Calu3 (cell line): ENCODE results near the gene C9orf50. TPM values are rescaled to one million over a fixed set of nuclear protein-coding genes. Genes with fewer than 3 reads are reported as not detected.

Experiments used
- BruUV-seq: library from RNA; stranded (reverse); fragments of 400-500 nt; replicated peaks from 2 replicates; lab custom pipeline; 2021; lab: Mats Ljungman, UMichigan
- CTCF ChIA-PET: fragments of 300-600 bp; sonication (Branson Sonifier 250); formaldehyde crosslinking; loops from one replicate; lab custom pipeline; 2022; ENCODE audit warnings: antibody characterized with exemption; lab: Charles Lee
- DNase-seq: peaks from one replicate; pipeline ENCODE4 v3.0.0; 2022
- H3K27ac Mint-ChIP-seq: one replicate; pipeline ENCODE4 v1.8.0; 2022; ENCODE audit warnings: mixed read lengths; ENCODE audit not compliant: unreplicated experiment
- H3K27me3 Mint-ChIP-seq: one replicate; pipeline ENCODE4 v1.8.0; 2022; ENCODE audit warnings: mixed read lengths; ENCODE audit not compliant: unreplicated experiment
- H3K36me3 Mint-ChIP-seq: one replicate; pipeline ENCODE4 v1.8.0; 2022; ENCODE audit warnings: mild to moderate bottlenecking, moderate library complexity, mixed read lengths; ENCODE audit not compliant: insufficient read depth, unreplicated experiment
- H3K4me1 Mint-ChIP-seq: one replicate; pipeline ENCODE4 v1.8.0; 2022; ENCODE audit warnings: mild to moderate bottlenecking, low read depth, mixed read lengths; ENCODE audit not compliant: unreplicated experiment
- H3K4me3 Mint-ChIP-seq: one replicate; pipeline ENCODE4 v1.8.0; 2022; ENCODE audit warnings: mild to moderate bottlenecking, low read depth, moderate library complexity, mixed read lengths; ENCODE audit not compliant: unreplicated experiment
- H3K9me3 Mint-ChIP-seq: one replicate; pipeline ENCODE4 v1.8.0; 2022; ENCODE audit warnings: low read depth, mixed read lengths; ENCODE audit not compliant: unreplicated experiment
- intact Hi-C: fragments of 100-400 bp; cut with micrococcal nuclease; formaldehyde crosslinking; loops from one replicate; pipeline ENCODE4 v1.10.0; 2022; ENCODE audit not compliant: unreplicated experiment
- total RNA-seq: library from RNA; stranded (reverse); gene quantifications from 2 replicates; pipeline ENCODE4 v1.2.3, GENCODE V29; 2022
- TF ChIP-seq, protein P1 (sequence below): fragments of 200-600 bp; IDR thresholded peaks from one replicate; pipeline ENCODE4 v1.8.0; 2022; ENCODE audit warnings: antibody characterized with exemption; ENCODE audit not compliant: unreplicated experiment

C9orf50 gene
- total RNA-seq, 1 experiment from 2014 or later = not detected

DNA sequence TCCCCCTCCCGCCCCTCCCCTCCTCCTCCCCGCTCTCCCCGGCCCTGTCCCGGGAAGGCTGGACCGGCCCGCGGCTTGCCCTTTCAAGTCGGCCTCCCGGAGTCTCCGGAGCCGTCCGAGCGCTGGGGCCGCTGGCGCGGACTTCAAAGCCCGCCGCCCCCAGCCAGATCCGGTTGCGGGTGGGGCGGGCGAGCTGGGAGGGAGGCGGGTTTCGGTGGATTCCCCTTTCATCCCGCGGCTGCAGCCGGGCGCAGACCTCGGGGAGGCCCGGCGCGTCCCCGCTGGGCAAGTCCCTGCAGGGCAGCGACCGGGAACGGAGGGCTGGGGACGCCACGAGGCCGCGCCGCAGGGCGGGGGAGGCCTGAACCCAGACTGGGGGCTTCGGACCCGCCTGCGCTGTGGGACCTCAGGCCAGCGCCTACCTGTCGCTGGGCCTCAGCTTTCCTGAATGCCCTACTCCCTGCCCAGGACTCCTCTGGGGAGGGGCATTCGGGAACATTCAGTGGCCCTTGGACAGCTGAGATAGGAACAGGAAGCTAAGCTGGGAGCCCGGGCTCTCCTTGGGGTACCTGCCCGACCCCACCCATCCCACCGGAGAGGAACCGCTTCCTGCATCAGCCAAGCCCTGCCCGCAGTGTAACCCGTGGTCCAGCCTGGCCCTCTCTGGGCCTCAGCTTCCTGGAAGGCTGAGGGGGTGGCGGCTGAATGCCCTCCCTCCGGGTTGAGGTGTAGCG lies 23.4 kb downstream of the C9orf50 start:
- CTCF ChIA-PET = interaction anchor here (0.7 to 1.7 kb wide), 2 partner anchors 10 to 423 kb away, joined by 3 to 7 read pairs; no protein-coding TSS in a partner anchor
- peak overlapping the region; percentile 67 for H3K4me3 Mint-ChIP-seq
- H3K27me3 Mint-ChIP-seq = no peaks in the 10 kb centered on the region
- BruUV-seq = no TSS peak
- H3K27ac Mint-ChIP-seq = peak overlapping the region; percentile 90
- intact Hi-C loops = no loop called here
- peak; percentile 79 for DNase-seq
- H3K4me1 Mint-ChIP-seq = peaks cover 49% of the 10 kb centered on the region
- H3K36me3 Mint-ChIP-seq = peaks cover 33% of the 10 kb centered on the region
- TF ChIP-seq, protein P1, sequence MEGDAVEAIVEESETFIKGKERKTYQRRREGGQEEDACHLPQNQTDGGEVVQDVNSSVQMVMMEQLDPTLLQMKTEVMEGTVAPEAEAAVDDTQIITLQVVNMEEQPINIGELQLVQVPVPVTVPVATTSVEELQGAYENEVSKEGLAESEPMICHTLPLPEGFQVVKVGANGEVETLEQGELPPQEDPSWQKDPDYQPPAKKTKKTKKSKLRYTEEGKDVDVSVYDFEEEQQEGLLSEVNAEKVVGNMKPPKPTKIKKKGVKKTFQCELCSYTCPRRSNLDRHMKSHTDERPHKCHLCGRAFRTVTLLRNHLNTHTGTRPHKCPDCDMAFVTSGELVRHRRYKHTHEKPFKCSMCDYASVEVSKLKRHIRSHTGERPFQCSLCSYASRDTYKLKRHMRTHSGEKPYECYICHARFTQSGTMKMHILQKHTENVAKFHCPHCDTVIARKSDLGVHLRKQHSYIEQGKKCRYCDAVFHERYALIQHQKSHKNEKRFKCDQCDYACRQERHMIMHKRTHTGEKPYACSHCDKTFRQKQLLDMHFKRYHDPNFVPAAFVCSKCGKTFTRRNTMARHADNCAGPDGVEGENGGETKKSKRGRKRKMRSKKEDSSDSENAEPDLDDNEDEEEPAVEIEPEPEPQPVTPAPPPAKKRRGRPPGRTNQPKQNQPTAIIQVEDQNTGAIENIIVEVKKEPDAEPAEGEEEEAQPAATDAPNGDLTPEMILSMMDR = no peak
- H3K9me3 Mint-ChIP-seq = no peaks in the 10 kb centered on the region

DNA sequence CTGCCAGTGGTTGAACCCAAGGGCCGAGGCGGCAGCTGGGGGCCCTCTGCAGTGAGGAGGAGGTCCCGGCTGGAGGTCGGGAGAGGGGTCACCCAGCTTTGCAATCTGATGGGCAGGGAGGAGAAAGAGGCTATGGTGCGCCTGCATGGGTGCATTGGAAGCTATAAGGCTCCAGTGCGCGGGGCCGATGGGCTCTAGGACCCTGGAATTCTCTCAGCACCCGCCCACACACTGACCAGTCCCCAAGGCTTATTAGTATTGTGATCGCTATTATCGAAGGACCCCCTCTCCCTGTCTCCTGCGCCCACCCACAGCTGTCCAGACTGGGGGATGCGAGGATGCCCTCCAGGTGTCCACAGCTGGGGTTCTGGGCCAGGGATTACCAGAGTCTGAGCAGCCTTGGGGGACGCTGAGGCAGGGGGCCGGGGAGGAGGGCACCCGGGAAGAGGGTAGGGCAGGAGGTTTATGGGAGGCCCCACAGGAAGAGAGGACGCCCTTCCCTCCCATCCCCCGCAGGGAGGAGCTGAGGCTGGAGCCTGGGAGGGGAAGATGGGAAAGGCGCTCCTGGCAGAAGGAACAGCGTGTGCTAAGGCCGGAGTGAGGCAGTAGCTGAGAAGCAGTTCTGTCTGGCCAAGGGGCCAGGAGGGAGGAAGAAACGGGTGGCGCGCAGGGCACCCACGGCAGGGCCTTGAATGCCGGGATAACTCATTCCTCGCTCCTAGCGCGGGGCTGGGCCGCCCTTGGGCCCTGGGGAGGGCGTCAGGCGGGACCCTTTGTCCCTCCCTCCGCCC lies 24.2 kb downstream of the C9orf50 start:
- Mint-ChIP-seq H3K27me3 (no peaks in the 10 kb centered on the region), H3K27ac (peak overlapping the region; percentile 76), H3K36me3 (peaks cover 33% of the 10 kb centered on the region), H3K9me3 (no peaks in the 10 kb centered on the region), H3K4me3 (peak overlapping the region; percentile 67), H3K4me1 (peaks cover 49% of the 10 kb centered on the region)
- DNase-seq = peak; percentile 55
- intact Hi-C loops = no loop called here
- TF ChIP-seq, protein P1 = no peak
- BruUV-seq = no TSS peak
- CTCF ChIA-PET = interaction anchor here (0.7 to 1.3 kb wide), 2 partner anchors 12 to 422 kb away, joined by 3 read pairs; no protein-coding TSS in a partner anchor

DNA sequence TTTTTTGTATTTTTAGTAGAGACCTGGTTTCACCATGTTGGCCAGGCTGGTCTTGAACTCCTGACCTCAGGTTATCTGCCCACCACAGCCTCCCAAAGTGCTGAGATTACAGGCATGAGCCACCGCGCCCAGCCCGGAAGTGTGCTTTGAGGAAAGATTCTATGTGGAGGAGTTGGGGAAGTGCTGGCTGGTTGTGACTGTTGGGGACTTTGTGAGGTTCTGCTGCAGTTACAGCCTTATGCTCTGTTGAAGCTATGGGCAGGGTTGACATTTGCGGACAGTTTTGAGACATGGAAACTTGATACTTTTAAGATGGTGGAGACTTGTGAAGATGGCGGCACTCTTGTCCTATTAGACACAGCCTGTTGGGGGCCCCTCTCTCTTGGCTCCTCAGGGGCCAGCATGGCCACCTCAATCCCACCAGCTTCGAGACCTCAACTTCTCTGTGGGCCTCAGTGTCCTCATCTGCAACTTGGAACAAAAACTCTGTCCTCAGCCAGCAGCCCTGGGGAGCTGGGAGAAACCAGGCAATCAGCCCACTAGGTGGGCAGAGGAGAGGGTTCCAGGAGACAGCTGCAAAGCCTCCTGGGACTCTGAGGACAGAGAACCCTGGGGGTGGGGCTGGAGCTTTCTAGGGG lies 24.9 kb downstream of the C9orf50 start:
- Mint-ChIP-seq H3K27ac (peak overlapping the region; percentile 76), H3K4me3 (peak overlapping the region; percentile 67), H3K4me1 (peaks cover 49% of the 10 kb centered on the region), H3K36me3 (peaks cover 33% of the 10 kb centered on the region), H3K27me3 (no peaks in the 10 kb centered on the region), H3K9me3 (no peaks in the 10 kb centered on the region)
- intact Hi-C loops = no loop called here
- TF ChIP-seq, protein P1 = no peak
- CTCF ChIA-PET = interaction anchor here (0.7 to 1.3 kb wide), 2 partner anchors 13 to 392 kb away, joined by 3 to 4 read pairs; no protein-coding TSS in a partner anchor
- TSS peak; percentile 55 for BruUV-seq
- DNase-seq = no peak

DNA sequence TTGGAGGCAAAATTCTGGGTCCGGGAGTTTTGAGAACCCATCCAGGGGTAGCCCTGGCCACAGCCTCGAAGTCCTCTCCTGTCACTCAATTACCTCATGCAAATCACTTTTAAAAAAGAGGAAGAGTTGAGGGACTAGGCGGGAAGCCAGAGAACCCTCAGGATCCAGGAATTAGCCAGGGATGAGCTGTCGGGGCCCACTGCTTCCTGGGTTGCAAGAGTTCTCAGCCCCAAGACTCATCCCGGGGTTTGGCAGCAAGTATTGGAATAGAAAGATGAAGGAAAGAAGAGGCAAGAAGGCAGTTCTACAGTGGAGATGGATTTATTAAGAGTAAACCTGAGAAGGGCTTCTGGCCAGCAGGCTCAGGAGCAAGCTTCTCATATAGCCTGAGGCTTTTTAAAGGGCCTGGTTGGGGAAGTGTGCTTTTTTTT lies 25.6 kb downstream of the C9orf50 start:
- Mint-ChIP-seq H3K36me3 (peaks cover 33% of the 10 kb centered on the region), H3K9me3 (no peaks in the 10 kb centered on the region), H3K27me3 (no peaks in the 10 kb centered on the region), H3K4me3 (peak overlapping the region; percentile 19), H3K27ac (peak overlapping the region; percentile 76), H3K4me1 (peaks cover 49% of the 10 kb centered on the region)
- CTCF ChIA-PET = interaction anchor here (0.5 to 1.3 kb wide), 4 partner anchors 13 to 450 kb away, joined by 3 to 4 read pairs (median 4); no protein-coding TSS in a partner anchor
- TF ChIP-seq, protein P1 = no peak
- no TSS peak for BruUV-seq
- no peak for DNase-seq
- intact Hi-C loops = no loop called here
